GM23338 (cell line): ENCODE measurements around the gene KRTAP12-4. TPM values are rescaled to one million over a fixed set of nuclear protein-coding genes. Genes with fewer than 3 reads are reported as not detected.

Experiments
- ATAC-seq: fragments of 200-7000 bp; cut with Tn5 transposase; 3 replicates; pipeline ENCODE4 v1.9.1; 2020
- DNase-seq: peaks from one replicate; pipeline ENCODE4 v3.0.0-alpha.2; 2015; ENCODE audit warnings: low spot score
- H2AFZ ChIP-seq: fragments of 200-600 bp; sonication (generic); 2 replicates; pipeline ENCODE4 v1.8.0; 2016; ENCODE audit warnings: antibody characterized with exemption, mild to moderate bottlenecking, moderate library complexity
- H3F3A ChIP-seq: fragments of 200-600 bp; sonication (generic); replicated peaks from 2 replicates; pipeline ENCODE4 v1.8.0; 2017; ENCODE audit warnings: antibody characterized with exemption, mixed run types, low read depth
- H3K27ac ChIP-seq: fragments of 200-600 bp; sonication (generic); 2 replicates; pipeline ENCODE4 v1.6.1; 2016; ENCODE audit warnings: low read depth
- H3K27me3 ChIP-seq: fragments of 200-600 bp; sonication (generic); 2 replicates; pipeline ENCODE4 v1.8.0; 2016; ENCODE audit warnings: mild to moderate bottlenecking, mixed run types, moderate library complexity; ENCODE audit not compliant: insufficient read depth
- H3K36me3 ChIP-seq: fragments of 200-600 bp; sonication (generic); 2 replicates; pipeline ENCODE4 v1.8.0; 2016; ENCODE audit warnings: mild to moderate bottlenecking; ENCODE audit not compliant: insufficient read depth
- H3K4me1 ChIP-seq: fragments of 200-600 bp; sonication (generic); 2 replicates; pipeline ENCODE4 v1.8.0; 2016; ENCODE audit warnings: mild to moderate bottlenecking, moderate library complexity; ENCODE audit not compliant: insufficient read depth
- H3K4me2 ChIP-seq: fragments of 200-600 bp; sonication (generic); 2 replicates; pipeline ENCODE4 v1.7.1; 2017; ENCODE audit warnings: mixed run types
- H3K4me3 ChIP-seq: fragments of 200-600 bp; sonication (generic); 2 replicates; pipeline ENCODE4 v1.6.1; 2016; ENCODE audit warnings: mixed run types
- H3K79me2 ChIP-seq: fragments of 200-600 bp; sonication (generic); replicated peaks from 2 replicates; pipeline ENCODE4 v1.8.0; 2017; ENCODE audit warnings: mild to moderate bottlenecking; ENCODE audit not compliant: insufficient read depth
- H3K9me2 ChIP-seq: fragments of 200-600 bp; sonication (generic); 2 replicates; pipeline ENCODE4 v1.8.0; 2017; ENCODE audit not compliant: insufficient read depth
- H4K20me1 ChIP-seq: fragments of 200-600 bp; sonication (generic); replicated peaks from 2 replicates; pipeline ENCODE4 v1.8.0; 2017; ENCODE audit warnings: mild to moderate bottlenecking; ENCODE audit not compliant: insufficient read depth
- H3K27ac Mint-ChIP-seq: 2 replicates; pipeline ENCODE4 v1.8.0; 2020; ENCODE audit warnings: inconsistent platforms, mild to moderate bottlenecking, moderate library complexity, mixed read lengths
- H3K27me3 Mint-ChIP-seq: 3 replicates; pipeline ENCODE4 v1.8.0; 2022; ENCODE audit warnings: low read depth, mild to moderate bottlenecking, moderate library complexity, mixed read lengths, inconsistent platforms; ENCODE audit not compliant: insufficient read depth, poor library complexity
- H3K36me3 Mint-ChIP-seq: 3 replicates; pipeline ENCODE4 v1.8.0; 2021; ENCODE audit warnings: low read depth, mild to moderate bottlenecking, inconsistent platforms, moderate library complexity, mixed read lengths
- H3K4me1 Mint-ChIP-seq: 3 replicates; pipeline ENCODE4 v1.8.0; 2020; ENCODE audit warnings: mild to moderate bottlenecking, inconsistent platforms, mixed read lengths
- H3K4me3 Mint-ChIP-seq: 3 replicates; pipeline ENCODE4 v1.8.0; 2021; ENCODE audit warnings: moderate library complexity, mild to moderate bottlenecking, inconsistent platforms, mixed read lengths
- H3K9me3 Mint-ChIP-seq: 3 replicates; pipeline ENCODE4 v1.8.0; 2020; ENCODE audit warnings: moderate library complexity, mild to moderate bottlenecking, inconsistent platforms, mixed read lengths
- CREB1 ChIP-seq: fragments of 250-450 bp; sonication (Bioruptor Pico); IDR thresholded peaks from 2 replicates; pipeline ENCODE4 v1.5.0; 2020; ENCODE audit warnings: low read depth, mild to moderate bottlenecking, moderate library complexity
- EZH2 ChIP-seq: fragments of 200-600 bp; sonication (generic); IDR thresholded peaks from one replicate; pipeline ENCODE4 v1.8.0; 2017; ENCODE audit warnings: antibody characterized with exemption, mild to moderate bottlenecking, low read depth; ENCODE audit not compliant: unreplicated experiment
- EZH2phosphoT487 ChIP-seq: fragments of 200-600 bp; sonication (generic); IDR thresholded peaks from one replicate; pipeline ENCODE4 v1.8.1; 2018; ENCODE audit warnings: antibody characterized with exemption; ENCODE audit not compliant: unreplicated experiment
- NANOG ChIP-seq: IDR thresholded peaks from 2 replicates; pipeline ENCODE4 v1.6.1; 2016; ENCODE audit warnings: antibody characterized with exemption, borderline replicate concordance
- STAT1 ChIP-seq: IDR thresholded peaks from one replicate; pipeline ENCODE4 v1.6.1; 2016; ENCODE audit warnings: antibody characterized with exemption; ENCODE audit not compliant: unreplicated experiment
- ZNF331 ChIP-seq: fragments of 250-450 bp; sonication (Bioruptor Pico); IDR thresholded peaks from 2 replicates; pipeline ENCODE4 v1.5.0; 2020; ENCODE audit warnings: low read depth, mild to moderate bottlenecking, moderate library complexity
- polyA plus RNA-seq: library from polyadenylated mRNA; unstranded; fragments of >200 nt; fragmentation: Nextera tagmentation; extraction: Ambion mirVana; gene quantifications from 2 replicates; pipeline ENCODE4 v1.2.1, GENCODE V29; 2016
- total RNA-seq: library from RNA; depleted of rRNA; stranded (reverse); fragments of >200 nt; shearing (Covaris generic); gene quantifications from 2 replicates; pipeline ENCODE4 v1.2.3, GENCODE V29; 2014
- TF ChIP-seq, protein P1 (sequence below): IDR thresholded peaks from 2 replicates; pipeline ENCODE4 v1.6.1; 2016; ENCODE audit warnings: antibody characterized with exemption
- TF ChIP-seq, protein P2 (sequence below), 2 experiments: fragments of 200-600 bp in 1 of 2; sonication (generic) in 1 of 2; conservative IDR thresholded peaks; 2 replicates each; pipeline versions ENCODE4 v1.5.1 to v1.6.1; 2016 to 2017; ENCODE audit warnings: antibody characterized with exemption in 2 of 2, low read depth in 2 of 2, mild to moderate bottlenecking in 2 of 2, moderate library complexity in 1 of 2
- TF ChIP-seq, protein P3 (sequence below): IDR thresholded peaks from one replicate; pipeline ENCODE4 v1.6.1; 2018; ENCODE audit warnings: antibody characterized with exemption; ENCODE audit not compliant: unreplicated experiment

KRTAP12-4 gene
- total and polyA plus RNA-seq, 2 experiments from 2014 or later: not detected

DNA sequence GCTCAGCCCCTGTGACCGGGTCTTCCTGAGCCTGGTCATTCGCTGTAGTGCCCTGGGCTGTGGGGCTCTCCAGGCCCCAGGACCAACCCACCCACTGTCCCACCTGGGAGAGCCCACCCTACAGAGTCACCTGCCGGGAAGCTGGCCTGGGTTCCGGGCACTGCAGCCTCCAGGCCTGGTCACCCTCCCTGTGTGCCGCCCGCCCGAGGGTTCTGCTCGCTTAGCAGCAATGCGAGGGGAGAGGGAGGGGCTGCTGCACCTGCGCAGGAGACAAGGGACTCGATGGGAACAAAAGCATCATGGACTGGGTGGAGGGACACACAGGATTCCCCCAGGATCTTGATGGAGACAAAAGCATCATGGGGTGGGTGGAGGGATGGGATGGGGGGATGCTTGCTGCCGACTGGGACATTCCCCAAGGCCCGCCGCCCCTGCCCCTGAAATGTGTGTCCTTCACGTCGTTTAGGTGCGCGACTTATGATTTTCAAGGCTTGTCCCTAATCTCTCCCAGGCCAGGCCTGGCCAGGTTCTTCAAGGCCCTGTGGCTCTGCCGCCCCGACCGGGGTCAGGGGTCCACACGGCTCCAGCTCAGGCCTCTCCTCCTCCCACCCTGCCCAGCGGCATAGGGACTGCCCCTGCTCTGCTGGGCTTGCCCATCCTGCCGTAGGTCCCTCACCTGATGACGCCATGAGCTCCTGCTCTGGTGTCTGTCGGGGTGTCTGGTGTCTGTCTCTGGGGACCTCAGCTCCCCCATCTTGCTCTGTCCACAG is 40.9 kb downstream of the KRTAP12-4 start (continued):
- TF ChIP-seq EZH2: no peak
- no peak for TF ChIP-seq EZH2phosphoT487
- TF ChIP-seq STAT1: no peak
- TF ChIP-seq, protein P1, sequence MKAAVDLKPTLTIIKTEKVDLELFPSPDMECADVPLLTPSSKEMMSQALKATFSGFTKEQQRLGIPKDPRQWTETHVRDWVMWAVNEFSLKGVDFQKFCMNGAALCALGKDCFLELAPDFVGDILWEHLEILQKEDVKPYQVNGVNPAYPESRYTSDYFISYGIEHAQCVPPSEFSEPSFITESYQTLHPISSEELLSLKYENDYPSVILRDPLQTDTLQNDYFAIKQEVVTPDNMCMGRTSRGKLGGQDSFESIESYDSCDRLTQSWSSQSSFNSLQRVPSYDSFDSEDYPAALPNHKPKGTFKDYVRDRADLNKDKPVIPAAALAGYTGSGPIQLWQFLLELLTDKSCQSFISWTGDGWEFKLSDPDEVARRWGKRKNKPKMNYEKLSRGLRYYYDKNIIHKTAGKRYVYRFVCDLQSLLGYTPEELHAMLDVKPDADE: no peak

DNA sequence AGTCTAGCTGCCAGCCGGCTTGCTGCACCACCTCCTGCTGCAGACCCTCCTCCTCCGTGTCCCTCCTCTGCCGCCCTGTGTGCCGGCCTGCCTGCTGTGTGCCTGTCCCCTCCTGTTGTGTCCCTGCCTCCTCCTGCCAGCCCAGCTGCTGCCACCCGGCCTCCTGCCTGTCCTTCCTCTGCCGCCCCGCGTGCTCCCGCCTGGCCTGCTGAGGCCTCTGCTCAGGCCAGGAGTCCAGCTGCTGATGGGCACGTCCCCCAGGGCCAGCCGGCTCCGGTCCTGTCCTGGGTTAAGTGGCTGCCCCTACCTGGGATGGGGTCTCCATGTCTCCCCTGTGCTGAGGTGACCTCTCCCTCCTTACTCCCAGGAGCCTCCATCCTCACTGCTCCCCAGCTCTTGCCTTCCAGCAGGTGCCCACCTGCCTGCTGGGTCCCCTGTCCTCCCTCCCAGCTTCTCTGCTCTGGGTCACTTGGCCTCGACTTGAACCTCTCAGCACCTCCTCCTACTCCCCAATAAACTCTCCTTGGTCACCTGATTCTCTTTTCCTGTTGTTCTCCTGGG is 41.7 kb downstream of the KRTAP12-4 start:
- Histone ChIP-seq H3K4me1 (no peaks in the 10 kb centered on the region), H2AFZ (no peak overlapping the region), H3K27me3 (no peaks in the 10 kb centered on the region), H3K4me2 (no peak overlapping the region), H3K79me2 (no peaks in the 10 kb centered on the region), H3K9me2 (no peaks in the 10 kb centered on the region), H4K20me1 (no peaks in the 10 kb centered on the region), H3F3A (no peaks in the 10 kb centered on the region), H3K4me3 (no peak overlapping the region), H3K27ac (no peak overlapping the region), H3K36me3 (0 out of 2 replicates have a peak, but pooled peaks cover 4% of the 10 kb centered on the region)
- H3K9me3 Mint-ChIP-seq: peaks cover 43% of the 10 kb centered on the region
- no peak overlapping the region for H3K4me3 Mint-ChIP-seq
- no peak overlapping the region for H3K27ac Mint-ChIP-seq
- H3K4me1 Mint-ChIP-seq: peaks cover 14% of the 10 kb centered on the region
- no peak for DNase-seq
- H3K36me3 Mint-ChIP-seq: peaks cover 19% of the 10 kb centered on the region
- H3K27me3 Mint-ChIP-seq: peaks cover 8% of the 10 kb centered on the region
- ATAC-seq: no peak
- TF ChIP-seq EZH2 (no peak), NANOG (no peak), ZNF331 (CRISPR knock-in tag) (no peak), CREB1 (CRISPR knock-in tag) (no peak)
- TF ChIP-seq, protein P1: no peak
- TF ChIP-seq, protein P2, sequence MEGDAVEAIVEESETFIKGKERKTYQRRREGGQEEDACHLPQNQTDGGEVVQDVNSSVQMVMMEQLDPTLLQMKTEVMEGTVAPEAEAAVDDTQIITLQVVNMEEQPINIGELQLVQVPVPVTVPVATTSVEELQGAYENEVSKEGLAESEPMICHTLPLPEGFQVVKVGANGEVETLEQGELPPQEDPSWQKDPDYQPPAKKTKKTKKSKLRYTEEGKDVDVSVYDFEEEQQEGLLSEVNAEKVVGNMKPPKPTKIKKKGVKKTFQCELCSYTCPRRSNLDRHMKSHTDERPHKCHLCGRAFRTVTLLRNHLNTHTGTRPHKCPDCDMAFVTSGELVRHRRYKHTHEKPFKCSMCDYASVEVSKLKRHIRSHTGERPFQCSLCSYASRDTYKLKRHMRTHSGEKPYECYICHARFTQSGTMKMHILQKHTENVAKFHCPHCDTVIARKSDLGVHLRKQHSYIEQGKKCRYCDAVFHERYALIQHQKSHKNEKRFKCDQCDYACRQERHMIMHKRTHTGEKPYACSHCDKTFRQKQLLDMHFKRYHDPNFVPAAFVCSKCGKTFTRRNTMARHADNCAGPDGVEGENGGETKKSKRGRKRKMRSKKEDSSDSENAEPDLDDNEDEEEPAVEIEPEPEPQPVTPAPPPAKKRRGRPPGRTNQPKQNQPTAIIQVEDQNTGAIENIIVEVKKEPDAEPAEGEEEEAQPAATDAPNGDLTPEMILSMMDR (conservative IDR thresholded peaks at IDR 0.05; ENCODE audit: low read depth in 2 of 2): no peak
- TF ChIP-seq, protein P3, sequence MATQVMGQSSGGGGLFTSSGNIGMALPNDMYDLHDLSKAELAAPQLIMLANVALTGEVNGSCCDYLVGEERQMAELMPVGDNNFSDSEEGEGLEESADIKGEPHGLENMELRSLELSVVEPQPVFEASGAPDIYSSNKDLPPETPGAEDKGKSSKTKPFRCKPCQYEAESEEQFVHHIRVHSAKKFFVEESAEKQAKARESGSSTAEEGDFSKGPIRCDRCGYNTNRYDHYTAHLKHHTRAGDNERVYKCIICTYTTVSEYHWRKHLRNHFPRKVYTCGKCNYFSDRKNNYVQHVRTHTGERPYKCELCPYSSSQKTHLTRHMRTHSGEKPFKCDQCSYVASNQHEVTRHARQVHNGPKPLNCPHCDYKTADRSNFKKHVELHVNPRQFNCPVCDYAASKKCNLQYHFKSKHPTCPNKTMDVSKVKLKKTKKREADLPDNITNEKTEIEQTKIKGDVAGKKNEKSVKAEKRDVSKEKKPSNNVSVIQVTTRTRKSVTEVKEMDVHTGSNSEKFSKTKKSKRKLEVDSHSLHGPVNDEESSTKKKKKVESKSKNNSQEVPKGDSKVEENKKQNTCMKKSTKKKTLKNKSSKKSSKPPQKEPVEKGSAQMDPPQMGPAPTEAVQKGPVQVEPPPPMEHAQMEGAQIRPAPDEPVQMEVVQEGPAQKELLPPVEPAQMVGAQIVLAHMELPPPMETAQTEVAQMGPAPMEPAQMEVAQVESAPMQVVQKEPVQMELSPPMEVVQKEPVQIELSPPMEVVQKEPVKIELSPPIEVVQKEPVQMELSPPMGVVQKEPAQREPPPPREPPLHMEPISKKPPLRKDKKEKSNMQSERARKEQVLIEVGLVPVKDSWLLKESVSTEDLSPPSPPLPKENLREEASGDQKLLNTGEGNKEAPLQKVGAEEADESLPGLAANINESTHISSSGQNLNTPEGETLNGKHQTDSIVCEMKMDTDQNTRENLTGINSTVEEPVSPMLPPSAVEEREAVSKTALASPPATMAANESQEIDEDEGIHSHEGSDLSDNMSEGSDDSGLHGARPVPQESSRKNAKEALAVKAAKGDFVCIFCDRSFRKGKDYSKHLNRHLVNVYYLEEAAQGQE: no peak
